ENCODE results near the gene KRTAP5-4.
"Not testable (repeated sequence)": the region's sequence is repeated elsewhere in the genome, so short reads cannot be mapped to it uniquely, and the experiment has no call there.

The KRTAP5-4 gene

GRCh38 chr11:1598406-1598805 is 23.5 kb downstream of the KRTAP5-4 start:
- not testable (repeated sequence) for DNase-seq

GRCh38 chr11:1597994-1598380 is 24.0 kb downstream of the KRTAP5-4 start, which contains the start of gene KRTAP5-2:
Gene KRTAP5-2, minus strand, starts transcription at chr11:1598294. Its CDS starts 44 bp downstream, at chr11:1598250.
- no peak for DNase-seq

GRCh38 chr11:1597331-1597993 is 24.5 kb downstream of the KRTAP5-4 start:
- no peak for DNase-seq

- not testable (repeated sequence) for DNase-seq
These were observed 25.3 kb downstream of the KRTAP5-4 start for GRCh38 chr11:1596576-1597121.

- peak in 1 of 2 experiments; percentile 29 for DNase-seq
These were observed 25.9 kb downstream of the KRTAP5-4 start for GRCh38 chr11:1595994-1596575.

GRCh38 chr11:1592628-1593027 is 29.3 kb downstream of the KRTAP5-4 start:
- DNase-seq, result no peak

- DNase-seq, result no peak
These were observed 31.9 kb downstream of the KRTAP5-4 start for GRCh38 chr11:1589996-1590395.

GRCh38 chr11:1589191-1589963 is 32.6 kb downstream of the KRTAP5-4 start:
- DNase-seq, result not testable (repeated sequence)

- DNase-seq, result no peak
These were observed 35.2 kb downstream of the KRTAP5-4 start for GRCh38 chr11:1586699-1587098.

- not testable (repeated sequence) for DNase-seq
These were observed 37.1 kb downstream of the KRTAP5-4 start, which contains the start of gene KRTAP5-1 for GRCh38 chr11:1584661-1585370. Gene KRTAP5-1, minus strand, starts transcription at chr11:1585283. Its CDS starts 34 bp downstream, at chr11:1585249.

- not testable (repeated sequence) for DNase-seq
These were observed 39.0 kb downstream of the KRTAP5-4 start for GRCh38 chr11:1582909-1583308.

- no peak for DNase-seq
These were observed 40.0 kb downstream of the KRTAP5-4 start for GRCh38 chr11:1581976-1582375.

- no peak for DNase-seq
These were observed 45.1 kb downstream of the KRTAP5-4 start for GRCh38 chr11:1576825-1577224.

- DNase-seq, result not testable (repeated sequence)
These were observed 46.2 kb downstream of the KRTAP5-4 start for GRCh38 chr11:1575756-1576155.

- DNase-seq, result no peak
These were observed 47.0 kb downstream of the KRTAP5-4 start for GRCh38 chr11:1574933-1575242.

- DNase-seq, result peak; percentile 93 to 97
These were observed 47.6 kb downstream of the KRTAP5-4 start for GRCh38 chr11:1574238-1574932.

GRCh38 chr11:1573903-1574237 is 48.1 kb downstream of the KRTAP5-4 start:
- peak; percentile 93 to 97 for DNase-seq

GRCh38 chr11:1573077-1573902 is 48.6 kb downstream of the KRTAP5-4 start:
- no peak for DNase-seq

- DNase-seq, result peak; percentile 29 to 92
These were observed 49.5 kb downstream of the KRTAP5-4 start, which contains the start of gene DUSP8 for GRCh38 chr11:1572197-1573076. Gene DUSP8, minus strand, starts transcription at chr11:1572271. Its CDS starts 6,445 bp downstream, at chr11:1565826.

GRCh38 chr11:1571760-1572196 is 50.2 kb downstream of the KRTAP5-4 start:
- no peak for DNase-seq

All from NCI-H526 (cell line).